HG03025 (cell line): ENCODE measurements around the gene UBE2E1.

Source experiments
- ATAC-seq: cut with Tn5 transposase; IDR thresholded peaks from one replicate; pipeline ENCODE4 v1.9.1; 2021; ENCODE audit warnings: mild to moderate bottlenecking, moderate library complexity; ENCODE audit not compliant: unreplicated experiment, low FRiP score

The UBE2E1 gene

DNA sequence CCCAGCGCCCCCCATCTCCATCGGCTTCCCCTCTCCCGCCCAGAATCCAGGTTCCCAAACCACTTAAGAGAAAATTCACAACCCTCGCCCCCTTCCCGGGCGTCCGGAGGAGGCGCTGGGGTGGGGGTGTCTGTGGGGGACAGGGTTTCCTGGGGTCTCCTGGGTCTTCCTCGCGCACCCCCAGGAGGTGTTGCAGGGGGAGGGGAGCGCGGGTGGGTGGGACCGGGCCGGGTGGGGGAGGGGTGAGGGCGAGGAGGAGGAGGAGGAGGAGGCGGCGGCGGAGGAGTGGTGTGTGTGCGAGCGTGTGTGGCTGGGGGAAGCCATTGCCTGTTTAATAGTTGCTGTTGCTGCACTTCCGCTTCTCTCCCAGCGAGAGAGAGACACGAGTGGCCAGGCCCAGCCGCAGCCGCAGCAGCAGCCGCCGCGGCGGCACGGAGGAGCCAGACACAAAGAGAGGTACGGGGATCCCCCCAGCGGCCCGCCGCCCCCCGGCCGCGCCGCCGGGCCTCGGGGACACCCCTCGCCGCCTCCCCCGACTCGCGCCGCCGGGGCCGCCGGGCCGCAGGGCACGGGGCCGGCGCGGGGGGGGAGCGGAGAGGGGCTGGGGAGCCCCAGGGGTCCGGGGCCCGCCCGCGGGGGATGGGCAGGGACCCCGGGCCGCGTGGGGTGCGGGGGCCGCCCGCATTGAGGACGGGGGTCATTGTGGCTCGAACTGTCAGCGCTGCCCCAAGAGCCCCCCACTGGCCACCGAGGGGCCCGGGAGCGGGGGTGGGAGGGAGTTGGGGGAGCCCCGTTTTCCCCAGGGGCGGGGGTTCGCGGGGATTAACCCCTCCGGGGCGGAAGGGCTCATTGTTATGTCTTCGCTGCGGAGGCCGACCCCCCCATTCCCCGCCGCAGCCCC, at the start of gene UBE2E1:
UBE2E1 (plus strand) TSS at position 323 of the 901 bp plus-strand sequence. CDS start 1,315 bp downstream, outside the sequence.
- ATAC-seq: peak; percentile 62

- ATAC-seq: no peak
Observed at GRCh38 chr3:23756206-23756840, 49.4 kb upstream of the UBE2E1 start.

GRCh38 chr3:23758253-23758838, 47.4 kb upstream of the UBE2E1 start:
- no peak for ATAC-seq

- peak; percentile 3 for ATAC-seq
Observed at GRCh38 chr3:23760325-23760724, 45.4 kb upstream of the UBE2E1 start.

- ATAC-seq: peak; percentile 39
Observed at GRCh38 chr3:23760871-23761373, 44.8 kb upstream of the UBE2E1 start.

- ATAC-seq: peak; percentile 34
Observed at GRCh38 chr3:23761440-23761896, 44.3 kb upstream of the UBE2E1 start.

DNA sequence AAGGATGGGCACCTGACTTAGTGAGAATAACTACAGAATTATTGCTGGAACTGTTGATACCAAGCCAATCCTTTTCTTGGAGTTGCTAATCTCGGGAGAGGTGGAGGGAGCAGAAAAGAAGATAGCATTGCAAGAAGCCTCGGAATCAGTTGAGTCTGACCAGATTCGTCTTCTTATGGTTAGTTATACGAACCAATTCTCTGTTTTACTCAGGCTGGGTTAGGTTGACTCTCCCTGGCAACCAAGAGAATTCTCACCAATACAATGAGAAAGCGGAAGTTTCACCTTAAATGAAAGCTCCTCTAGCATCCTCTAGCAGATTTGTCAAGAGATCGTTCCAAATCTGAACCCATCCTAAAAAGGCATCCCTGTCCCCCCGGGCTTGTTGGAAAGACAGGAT, 43.5 kb upstream of the UBE2E1 start:
- peak; percentile 76 for ATAC-seq

DNA sequence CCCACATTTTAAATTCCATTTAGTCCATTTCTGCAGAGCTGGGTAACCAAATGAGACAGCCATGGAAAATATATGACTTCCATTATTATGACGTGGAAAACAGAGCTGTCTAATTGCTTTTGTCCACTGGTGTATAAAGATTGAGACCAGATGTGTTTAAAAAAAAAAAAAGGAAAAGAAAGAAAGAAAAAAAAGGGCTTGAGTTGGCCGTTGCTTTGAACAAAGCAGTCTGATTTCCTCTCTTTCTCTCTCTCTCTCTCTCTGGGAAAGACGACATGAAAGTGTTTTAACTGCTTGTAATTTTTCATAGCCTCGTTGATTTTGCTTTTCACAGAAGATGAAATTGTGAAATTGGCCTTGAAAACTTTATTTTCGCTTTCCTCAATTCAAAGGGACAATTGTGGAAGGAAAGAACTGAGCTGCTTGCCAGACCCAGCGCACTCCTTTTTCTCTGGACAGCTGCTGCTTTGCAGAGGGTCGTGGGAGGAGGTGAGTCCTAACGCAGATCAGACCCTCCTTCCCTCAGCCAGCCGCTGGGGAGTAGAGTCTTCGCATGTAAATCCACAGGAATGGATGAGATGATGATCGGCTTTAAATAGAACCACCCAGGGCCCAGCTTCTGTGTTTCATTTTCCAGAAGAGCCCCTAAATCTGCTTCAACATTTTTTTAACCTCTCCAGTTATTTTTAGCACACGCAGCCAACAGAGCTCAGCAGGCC, 42.8 kb upstream of the UBE2E1 start:
- ATAC-seq: no peak

GRCh38 chr3:23764407-23764806, 41.3 kb upstream of the UBE2E1 start:
- ATAC-seq: no peak

GRCh38 chr3:23767546-23767945, 38.2 kb upstream of the UBE2E1 start:
- no peak for ATAC-seq

- ATAC-seq: no peak
Observed at GRCh38 chr3:23775254-23775909, 30.4 kb upstream of the UBE2E1 start.

DNA sequence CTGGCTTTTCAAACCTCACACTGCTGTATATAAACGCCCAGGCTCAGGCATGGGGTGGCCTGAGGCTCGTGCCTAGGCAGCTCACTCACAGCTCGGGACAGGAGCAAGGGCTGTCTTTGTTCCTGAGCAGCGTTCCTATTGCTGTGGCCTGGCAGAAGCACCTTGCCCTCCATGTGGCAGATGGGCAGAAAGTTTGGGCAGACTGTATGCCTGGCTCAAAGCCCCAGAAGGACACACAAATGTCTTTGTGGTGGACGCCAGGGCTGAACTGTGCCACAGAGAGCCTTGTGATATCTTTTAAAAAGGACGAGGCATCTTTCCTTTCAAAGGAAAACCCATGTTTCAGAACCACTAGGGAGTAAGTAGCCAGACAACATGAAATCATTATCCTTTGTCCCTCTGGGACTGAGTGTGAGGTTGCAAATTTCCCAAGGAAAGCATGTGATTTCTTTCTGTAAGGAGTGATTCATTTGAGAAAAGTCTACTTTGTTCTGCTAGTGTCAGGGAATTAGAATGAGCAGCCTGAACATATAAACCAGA, 29.3 kb upstream of the UBE2E1 start:
- no peak for ATAC-seq

DNA sequence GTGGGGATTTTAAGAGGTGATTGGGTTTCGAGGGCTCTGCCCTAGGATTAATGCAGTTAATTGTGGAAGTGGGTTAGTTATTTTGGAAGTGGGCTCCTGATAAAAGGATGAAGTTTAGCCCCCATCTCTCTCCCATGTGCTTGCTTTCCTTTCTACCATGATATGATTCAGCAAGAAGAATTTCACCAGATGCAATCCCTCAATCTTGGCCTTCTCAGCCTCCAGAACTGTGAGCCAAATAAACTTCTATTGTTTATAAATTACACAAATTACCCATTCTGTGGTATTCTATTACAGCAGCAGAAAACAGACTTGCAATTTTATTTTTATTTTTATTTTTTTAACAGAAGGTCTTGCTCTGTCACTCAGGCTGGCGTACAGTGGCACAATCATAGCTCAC, 27.3 kb upstream of the UBE2E1 start:
- no peak for ATAC-seq

- ATAC-seq: no peak
Observed at GRCh38 chr3:23779841-23780240, 25.9 kb upstream of the UBE2E1 start.

- no peak for ATAC-seq
Observed at GRCh38 chr3:23781051-23781450, 24.7 kb upstream of the UBE2E1 start.

- ATAC-seq: no peak
Observed at GRCh38 chr3:23781871-23782270, 23.9 kb upstream of the UBE2E1 start.

- ATAC-seq: no peak
Observed at GRCh38 chr3:23785097-23785645, 20.6 kb upstream of the UBE2E1 start.

GRCh38 chr3:23785882-23786281, 19.9 kb upstream of the UBE2E1 start:
- ATAC-seq: no peak

DNA sequence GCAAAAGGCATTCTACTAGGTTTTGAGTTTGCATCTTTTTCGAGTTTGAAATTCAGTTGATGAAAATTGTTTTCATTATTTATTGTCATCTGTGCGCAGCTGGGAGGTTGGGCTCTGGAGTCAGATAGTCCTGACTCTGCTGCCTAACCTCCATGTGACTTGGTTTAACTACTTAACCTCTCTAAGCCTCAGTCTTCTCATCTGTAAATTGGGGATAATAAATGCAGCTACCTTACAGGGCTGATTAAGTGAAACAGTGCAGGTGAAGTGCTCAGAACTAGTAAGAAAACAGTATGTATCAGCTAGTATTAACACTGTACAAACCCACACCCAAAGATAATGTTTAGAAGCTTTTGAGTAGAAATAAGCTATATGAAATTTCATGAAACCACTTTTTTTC, 14.1 kb upstream of the UBE2E1 start:
- no peak for ATAC-seq
